Liver (tissue), 9 donors: ENCODE measurements around the gene ACTL7B. TPM values are rescaled to one million over a fixed set of nuclear protein-coding genes. Genes with fewer than 3 reads are reported as not detected.

Source experiments
- DNase-seq: peaks from one replicate; pipeline ENCODE4 v3.0.0-alpha.2; 2017; ENCODE audit warnings: low spot score
- H3K27ac ChIP-seq, 2 donors: one replicate each; pipeline ENCODE4 v1.7.0; 2013; ENCODE audit warnings: inconsistent platforms in 2 of 2, low read length in 2 of 2, control low read depth in 1 of 2, low read depth in 1 of 2, mild to moderate bottlenecking in 1 of 2
- H3K27me3 ChIP-seq, 4 donors: one replicate each; pipeline versions ENCODE4 v1.6.1 to v1.7.0; 2013; ENCODE audit warnings: low read length in 3 of 4, inconsistent platforms in 1 of 4, mild to moderate bottlenecking in 1 of 4, moderate library complexity in 1 of 4; ENCODE audit not compliant: control insufficient read depth in 4 of 4, insufficient read depth in 4 of 4
- H3K36me3 ChIP-seq, 4 donors: one replicate each; pipeline versions ENCODE4 v1.6.1 to v1.7.0; 2013; ENCODE audit warnings: low read length in 3 of 4, mild to moderate bottlenecking in 3 of 4, low read depth in 1 of 4, moderate library complexity in 1 of 4; ENCODE audit not compliant: control insufficient read depth in 4 of 4, insufficient read depth in 3 of 4
- H3K4me1 ChIP-seq, 4 donors: one replicate each; pipeline versions ENCODE4 v1.6.1 to v1.7.0; 2013; ENCODE audit warnings: low read length in 3 of 4, mild to moderate bottlenecking in 3 of 4, moderate library complexity in 1 of 4; ENCODE audit not compliant: control insufficient read depth in 4 of 4, insufficient read depth in 4 of 4
- H3K4me3 ChIP-seq, 3 donors: one replicate each; pipeline versions ENCODE4 v1.6.1 to v1.7.0; 2013; ENCODE audit warnings: low read length in 3 of 3, control low read depth in 1 of 3, low read depth in 1 of 3, mild to moderate bottlenecking in 1 of 3
- H3K9ac ChIP-seq, 2 donors: one replicate each; pipeline ENCODE4 v1.7.0; 2013; ENCODE audit warnings: low read length in 2 of 2, mild to moderate bottlenecking in 2 of 2, moderate library complexity in 2 of 2, control low read depth in 1 of 2, low read depth in 1 of 2
- H3K9me3 ChIP-seq, 4 donors: one replicate each; pipeline versions ENCODE4 v1.6.1 to v1.7.0; 2013; ENCODE audit warnings: low read length in 3 of 4; ENCODE audit not compliant: control insufficient read depth in 4 of 4
- ATF3 ChIP-seq: IDR thresholded peaks from 2 replicates; pipeline ENCODE4 v1.6.1; 2016; ENCODE audit warnings: antibody characterized with exemption
- CTCF ChIP-seq: fragments of 150-350 bp; IDR thresholded peaks from 2 replicates; pipeline ENCODE4 v1.5.1; 2017; ENCODE audit warnings: improper control_type of control experiment, low read depth, low read length; ENCODE audit not compliant: missing input control
- EGR1 ChIP-seq, 2 donors: IDR thresholded peaks; 2 replicates each; pipeline ENCODE4 v1.6.1; 2016 to 2018; ENCODE audit warnings: antibody characterized with exemption in 2 of 2, low read depth in 2 of 2
- FOXA1 ChIP-seq: IDR thresholded peaks from 2 replicates; pipeline ENCODE4 v1.6.1; 2016; ENCODE audit warnings: antibody characterized with exemption
- FOXA2 ChIP-seq: IDR thresholded peaks from 2 replicates; pipeline ENCODE4 v1.6.1; 2016; ENCODE audit warnings: antibody characterized with exemption
- GABPA ChIP-seq, 2 donors: IDR thresholded peaks in 1 of 2; conservative IDR thresholded peaks in 1 of 2; 2 replicates each; pipeline ENCODE4 v1.6.1; 2016; ENCODE audit warnings: antibody characterized with exemption in 2 of 2, mild to moderate bottlenecking in 1 of 2, moderate library complexity in 1 of 2
- HNF4A ChIP-seq, 2 donors: conservative IDR thresholded peaks; 2 replicates each; pipeline ENCODE4 v1.6.1; 2016; ENCODE audit warnings: antibody characterized with exemption in 2 of 2, mild to moderate bottlenecking in 2 of 2
- HNF4G ChIP-seq: IDR thresholded peaks from 2 replicates; pipeline ENCODE4 v1.6.1; 2016; ENCODE audit warnings: antibody characterized with exemption
- NR2F2 ChIP-seq: IDR thresholded peaks from 2 replicates; pipeline ENCODE4 v1.6.1; 2016; ENCODE audit warnings: antibody characterized with exemption
- RAD21 ChIP-seq, 2 donors: IDR thresholded peaks; 2 replicates each; pipeline ENCODE4 v1.6.1; 2016; ENCODE audit warnings: antibody characterized with exemption in 2 of 2, mild to moderate bottlenecking in 2 of 2
- REST ChIP-seq: IDR thresholded peaks from 2 replicates; pipeline ENCODE4 v1.6.1; 2016; ENCODE audit warnings: antibody characterized with exemption, mild to moderate bottlenecking
- RXRA ChIP-seq, 2 donors: IDR thresholded peaks; 2 replicates each; pipeline ENCODE4 v1.6.1; 2017 to 2018; ENCODE audit warnings: antibody characterized with exemption in 2 of 2, mild to moderate bottlenecking in 1 of 2
- SP1 ChIP-seq: IDR thresholded peaks from 2 replicates; pipeline ENCODE4 v1.6.1; 2018; ENCODE audit warnings: antibody characterized with exemption, mild to moderate bottlenecking
- TAF1 ChIP-seq: conservative IDR thresholded peaks from 2 replicates; pipeline ENCODE4 v1.6.1; 2016; ENCODE audit warnings: antibody characterized with exemption, mild to moderate bottlenecking
- YY1 ChIP-seq: IDR thresholded peaks from 2 replicates; pipeline ENCODE4 v1.6.1; 2016; ENCODE audit warnings: antibody characterized with exemption, mild to moderate bottlenecking
- WGBS: extraction: QIAGEN DNeasy Blood & Tissue Kit; methylation state at CpG from one replicate; pipeline ENCODE4 v1.1.7; 2013; 5-methylcytosine and 5-hydroxymethylcytosine counted together
- polyA plus RNA-seq, 2 donors: library from polyadenylated mRNA; stranded (reverse) in 1 of 2; unstranded in 1 of 2; fragments of 200-250 nt in 1 of 2; fragments of >200 nt in 1 of 2; fragmentation: Nextera tagmentation in 1 of 2; extraction: Ambion mirVana in 1 of 2; gene quantifications; one replicate each; pipeline versions ENCODE4 v1.2.1 to v1.2.3, GENCODE V29; 2013 to 2015
- total RNA-seq, 2 donors: library from RNA; depleted of rRNA; stranded (reverse); fragments of >200 nt; gene quantifications; one replicate each; pipeline ENCODE4 v1.2.3, GENCODE V29; 2014
- TF ChIP-seq, protein P1 (sequence below): IDR thresholded peaks from 2 replicates; pipeline ENCODE4 v1.6.1; 2016; ENCODE audit warnings: antibody characterized with exemption
- TF ChIP-seq, protein P2 (sequence below): IDR thresholded peaks from 2 replicates; pipeline ENCODE4 v1.6.1; 2016; ENCODE audit warnings: antibody characterized with exemption
- donor health status: healthy.
- donor health status: healthy.
- donor health status: healthy.
- donor health status: healthy.
- donor health status: healthy.

ACTL7B gene
- total and polyA plus RNA-seq, 4 donors = 0.09 TPM; not detected in 3

DNA sequence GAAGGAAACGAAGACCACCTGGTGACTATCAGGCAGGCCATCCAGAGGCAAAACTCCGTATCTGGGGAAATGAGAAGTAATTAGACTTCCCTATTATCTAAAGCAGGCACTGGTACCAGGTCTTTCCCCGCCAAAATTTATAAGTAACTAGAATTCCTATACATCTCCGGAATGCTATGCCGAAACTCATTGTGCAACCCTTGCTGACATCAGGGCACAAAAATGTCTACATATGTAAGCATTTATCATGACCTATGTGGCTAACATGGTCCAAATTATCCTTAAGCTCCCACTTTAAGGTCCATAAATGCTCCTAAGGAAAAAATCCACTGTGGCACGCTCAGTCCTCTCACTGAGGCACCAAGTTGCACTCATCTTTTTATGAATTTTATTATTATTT, 17.8 kb downstream of the ACTL7B start (continued):
- TF ChIP-seq EGR1 (IDR thresholded peaks at IDR 0.05; ENCODE audit: low read depth in 2 of 2) (no peak), GABPA (IDR thresholded peaks at IDR 0.05 in 1 of 2, conservative IDR thresholded peaks at IDR 0.05 in 1 of 2) (no peak), SP1 (no peak)

DNA sequence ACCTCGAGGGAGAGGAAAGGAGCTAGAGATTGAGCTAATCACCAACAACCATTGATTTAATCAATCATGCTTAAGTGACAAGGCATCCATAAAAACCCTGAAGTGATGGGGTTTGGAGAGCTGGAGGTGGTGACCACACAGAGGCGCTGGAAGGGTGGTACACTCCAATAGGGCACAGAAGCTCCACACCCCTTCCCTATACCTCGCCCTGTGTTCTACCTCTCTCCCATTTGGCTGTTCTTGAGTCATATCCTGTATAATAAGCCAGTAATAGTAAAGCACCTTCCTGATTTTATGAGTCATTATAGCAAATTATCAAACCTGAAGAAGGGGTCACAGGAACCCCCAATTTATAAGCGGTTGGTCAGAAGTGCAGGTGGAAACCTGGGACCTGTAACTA, 18.3 kb downstream of the ACTL7B start:
- TF ChIP-seq RXRA (IDR thresholded peaks at IDR 0.05) = no peak
- Histone ChIP-seq H3K36me3 (no peaks in the 10 kb centered on the region), H3K27ac (no peak overlapping the region), H3K9ac (no peak overlapping the region), H3K27me3 (no peaks in the 10 kb centered on the region), H3K4me3 (no peak overlapping the region), H3K9me3 (no peaks in the 10 kb centered on the region), H3K4me1 (no peaks in the 10 kb centered on the region)
- WGBS = 83% methylated on average over 4 of the region's 4 CpGs
- no peak for DNase-seq

DNA sequence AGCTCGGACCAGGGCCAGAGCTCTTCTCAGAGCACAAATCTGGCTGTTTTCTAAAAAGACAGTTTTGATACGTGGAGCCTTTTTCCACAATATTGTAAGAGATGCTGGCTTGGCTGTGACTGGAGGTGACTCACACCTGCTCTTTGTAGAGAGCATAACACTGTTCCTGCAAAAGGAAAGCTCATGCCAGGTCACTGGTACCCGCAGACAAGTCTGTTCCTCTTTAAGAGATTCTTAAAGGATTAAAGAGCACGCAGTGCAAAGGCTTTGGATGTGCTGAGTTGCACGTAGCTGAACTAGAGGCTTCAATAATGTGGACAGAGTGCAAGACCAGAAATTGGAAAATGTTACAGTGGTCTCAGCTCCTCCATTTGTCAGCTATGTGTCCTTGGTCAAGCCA, 19.0 kb downstream of the ACTL7B start:
- no peaks in the 10 kb centered on the region for H3K36me3 ChIP-seq
- 92% methylated on average over 5 of the region's 5 CpGs for WGBS
- DNase-seq = no peak
- TF ChIP-seq RAD21 (IDR thresholded peaks at IDR 0.05) (no peak), FOXA1 (no peak), TAF1 (no peak), FOXA2 (no peak), YY1 (no peak), CTCF (no peak), HNF4A (conservative IDR thresholded peaks at IDR 0.05) (no peak), ATF3 (no peak)
- TF ChIP-seq, protein P1, sequence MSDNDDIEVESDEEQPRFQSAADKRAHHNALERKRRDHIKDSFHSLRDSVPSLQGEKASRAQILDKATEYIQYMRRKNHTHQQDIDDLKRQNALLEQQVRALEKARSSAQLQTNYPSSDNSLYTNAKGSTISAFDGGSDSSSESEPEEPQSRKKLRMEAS = no peak
- TF ChIP-seq, protein P2, sequence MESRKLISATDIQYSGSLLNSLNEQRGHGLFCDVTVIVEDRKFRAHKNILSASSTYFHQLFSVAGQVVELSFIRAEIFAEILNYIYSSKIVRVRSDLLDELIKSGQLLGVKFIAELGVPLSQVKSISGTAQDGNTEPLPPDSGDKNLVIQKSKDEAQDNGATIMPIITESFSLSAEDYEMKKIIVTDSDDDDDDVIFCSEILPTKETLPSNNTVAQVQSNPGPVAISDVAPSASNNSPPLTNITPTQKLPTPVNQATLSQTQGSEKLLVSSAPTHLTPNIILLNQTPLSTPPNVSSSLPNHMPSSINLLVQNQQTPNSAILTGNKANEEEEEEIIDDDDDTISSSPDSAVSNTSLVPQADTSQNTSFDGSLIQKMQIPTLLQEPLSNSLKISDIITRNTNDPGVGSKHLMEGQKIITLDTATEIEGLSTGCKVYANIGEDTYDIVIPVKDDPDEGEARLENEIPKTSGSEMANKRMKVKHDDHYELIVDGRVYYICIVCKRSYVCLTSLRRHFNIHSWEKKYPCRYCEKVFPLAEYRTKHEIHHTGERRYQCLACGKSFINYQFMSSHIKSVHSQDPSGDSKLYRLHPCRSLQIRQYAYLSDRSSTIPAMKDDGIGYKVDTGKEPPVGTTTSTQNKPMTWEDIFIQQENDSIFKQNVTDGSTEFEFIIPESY = no peak
- H3K9ac ChIP-seq = no peak overlapping the region
- no peak overlapping the region for H3K4me3 ChIP-seq
- no peaks in the 10 kb centered on the region for H3K9me3 ChIP-seq
- no peaks in the 10 kb centered on the region for H3K27me3 ChIP-seq
- no peak overlapping the region for H3K27ac ChIP-seq
- peaks cover 0 to 2% (median 0%) of the 10 kb centered on the region in 4 donors for H3K4me1 ChIP-seq

DNA sequence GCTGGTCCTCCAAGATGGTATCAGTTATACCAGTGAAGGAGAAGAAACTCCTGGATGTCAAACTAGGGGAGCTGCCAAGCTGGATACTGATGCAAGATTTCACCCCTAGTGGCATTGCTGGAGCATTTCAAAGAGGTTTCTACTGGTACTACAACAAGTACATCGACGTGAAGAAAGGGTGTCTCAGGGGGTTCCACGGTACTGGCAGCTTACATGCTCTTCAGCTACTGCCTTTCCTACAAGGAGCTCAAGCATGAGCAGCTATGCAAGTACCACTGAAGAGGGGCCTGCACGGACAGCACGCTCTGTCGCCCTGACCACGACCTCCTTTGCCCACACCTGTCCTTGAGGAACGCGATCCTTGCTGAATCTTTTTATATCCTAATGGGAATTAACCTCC, 19.5 kb downstream of the ACTL7B start:
- peaks cover 0 to 2% (median 0%) of the 10 kb centered on the region in 4 donors for H3K4me1 ChIP-seq
- H3K27me3 ChIP-seq = no peaks in the 10 kb centered on the region
- H3K4me3 ChIP-seq = no peak overlapping the region
- H3K9me3 ChIP-seq = no peaks in the 10 kb centered on the region
- H3K9ac ChIP-seq = no peak overlapping the region
- DNase-seq = no peak
- no peaks in the 10 kb centered on the region for H3K36me3 ChIP-seq
- WGBS = 94% methylated on average over 9 of the region's 9 CpGs
- no peak overlapping the region for H3K27ac ChIP-seq
- TF ChIP-seq SP1 (no peak), HNF4G (no peak), FOXA2 (no peak), NR2F2 (no peak), CTCF (no peak), REST (no peak), RAD21 (IDR thresholded peaks at IDR 0.05) (no peak), TAF1 (no peak), GABPA (IDR thresholded peaks at IDR 0.05 in 1 of 2, conservative IDR thresholded peaks at IDR 0.05 in 1 of 2) (no peak), EGR1 (IDR thresholded peaks at IDR 0.05; ENCODE audit: low read depth in 2 of 2) (no peak), YY1 (no peak)
